Ramos (cell line): Measurements from ENCODE around the gene ILF2.

Experiments used
- in situ Hi-C: fragments of 300-500 bp; cut with MboI; formaldehyde crosslinking; loops from one replicate; pipeline ENCODE4 v1.14.3; 2022; ENCODE audit warnings: low sequenced_read_pairs; ENCODE audit not compliant: unreplicated experiment

The ILF2 gene

GRCh38 chr1:153631047-153632022 lies 39.5 kb downstream of the ILF2 start:
- in situ Hi-C loops = no loop called here

- in situ Hi-C loops = no loop called here
Observed at GRCh38 chr1:153630384-153630783, 40.4 kb downstream of the ILF2 start.

GRCh38 chr1:153629971-153630370 lies 40.8 kb downstream of the ILF2 start:
- in situ Hi-C loops = no loop called here

- in situ Hi-C loops = no loop called here
Observed at GRCh38 chr1:153629343-153629665, 41.5 kb downstream of the ILF2 start.

GRCh38 chr1:153628638-153629342 lies 42.0 kb downstream of the ILF2 start:
- in situ Hi-C loops = no loop called here

GRCh38 chr1:153627715-153628626 lies 42.8 kb downstream of the ILF2 start, which contains the start of gene S100A1:
Gene S100A1 (plus strand): TSS chr1:153628434. CDS start chr1:153630522, 2,088 bp downstream.
- in situ Hi-C loops = no loop called here

- in situ Hi-C loops = no loop called here
Observed at GRCh38 chr1:153626904-153627714, 43.7 kb downstream of the ILF2 start, which contains the start of gene S100A13. Gene S100A13 (minus strand): TSS chr1:153627505. CDS start chr1:153626472, 1,033 bp downstream.

GRCh38 chr1:153626477-153626903 lies 44.3 kb downstream of the ILF2 start:
- in situ Hi-C loops = no loop called here

- in situ Hi-C loops = no loop called here
Observed at GRCh38 chr1:153624965-153625611, 45.7 kb downstream of the ILF2 start.

- in situ Hi-C loops = no loop called here
Observed at GRCh38 chr1:153623101-153623500, 47.7 kb downstream of the ILF2 start.

- in situ Hi-C loops = no loop called here
Observed at GRCh38 chr1:153619171-153619570, 51.6 kb downstream of the ILF2 start.

- in situ Hi-C loops = no loop called here
Observed at GRCh38 chr1:153617663-153618062, 53.1 kb downstream of the ILF2 start.

- in situ Hi-C loops = no loop called here
Observed at GRCh38 chr1:153616917-153617311, 53.9 kb downstream of the ILF2 start.

GRCh38 chr1:153616144-153616916 lies 54.5 kb downstream of the ILF2 start, which contains the start of gene S100A14:
Gene S100A14 (minus strand): TSS chr1:153616325. CDS start chr1:153615858, 467 bp downstream.
- in situ Hi-C loops = no loop called here

GRCh38 chr1:153615406-153615805 lies 55.4 kb downstream of the ILF2 start:
- in situ Hi-C loops = no loop called here

- in situ Hi-C loops = no loop called here
Observed at GRCh38 chr1:153614906-153615305, 55.9 kb downstream of the ILF2 start.

GRCh38 chr1:153614189-153614900 lies 56.4 kb downstream of the ILF2 start:
- in situ Hi-C loops = no loop called here
